ENCODE results near the gene DIRAS2.

DNA sequence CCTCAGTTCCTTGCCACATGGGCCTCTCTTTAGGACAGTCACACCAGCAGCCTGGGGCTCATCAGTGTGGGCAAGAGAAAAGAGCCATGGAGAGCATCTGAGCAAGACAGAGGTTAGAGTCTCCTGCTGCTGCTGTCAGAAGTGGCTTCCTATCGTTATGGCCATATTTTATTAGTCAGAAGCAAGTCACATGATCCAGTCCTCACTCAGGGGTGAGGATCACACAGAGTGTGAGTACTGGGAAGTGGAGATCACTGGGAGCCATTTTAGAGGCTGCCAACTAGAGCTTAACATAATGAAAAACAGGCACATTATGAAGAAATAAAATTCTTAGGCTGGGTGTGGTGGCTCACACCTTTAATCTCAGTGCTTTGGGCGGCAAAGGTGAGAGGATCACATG is 62.0 kb downstream of the DIRAS2 start:
- TF ChIP-seq POLR2AphosphoS5 (IDR thresholded peaks at IDR 0.05; ENCODE audit: low read depth, low read length) = no peak
- no peak for TF ChIP-seq TAF1 (IDR thresholded peaks at IDR 0.05; ENCODE audit: borderline replicate concordance, insufficient read depth, low read length)
- no peak for TF ChIP-seq SIN3A (IDR thresholded peaks at IDR 0.05; ENCODE audit: borderline replicate concordance, insufficient read depth, low read length)
